Smooth muscle cell (in vitro differentiated cells): ENCODE measurements around the gene ADI1. TPM values are rescaled to one million over a fixed set of nuclear protein-coding genes. Genes with fewer than 3 reads are reported as not detected.

Experiments used
- DNase-seq: peaks from one replicate; lab custom pipeline; 2025; ENCODE audit not compliant: unreplicated experiment; lab: John Stamatoyannopoulos, UW
- H2AFZ ChIP-seq: fragments of 200-600 bp; sonication (generic); 2 replicates; pipeline ENCODE4 v1.6.0; 2016; ENCODE audit warnings: antibody characterized with exemption, low read depth, mild to moderate bottlenecking
- H3F3A ChIP-seq: fragments of 200-600 bp; sonication (generic); 2 replicates; pipeline ENCODE4 v1.6.0; 2017; ENCODE audit warnings: antibody characterized with exemption, low read depth
- H3K27ac ChIP-seq: fragments of 200-600 bp; sonication (generic); 2 replicates; pipeline ENCODE4 v1.5.1; 2016; ENCODE audit warnings: low read depth, mild to moderate bottlenecking
- H3K27me3 ChIP-seq: fragments of 200-600 bp; sonication (generic); 2 replicates; pipeline ENCODE4 v1.6.1; 2016; ENCODE audit warnings: low read depth, mild to moderate bottlenecking
- H3K36me3 ChIP-seq: fragments of 200-600 bp; sonication (generic); 2 replicates; pipeline ENCODE4 v1.5.1; 2016; ENCODE audit warnings: low read depth
- H3K4me1 ChIP-seq: fragments of 200-600 bp; sonication (generic); 2 replicates; pipeline ENCODE4 v1.5.1; 2016; ENCODE audit warnings: low read depth
- H3K4me2 ChIP-seq: fragments of 200-600 bp; sonication (generic); 2 replicates; pipeline ENCODE4 v1.6.0; 2016; ENCODE audit warnings: mild to moderate bottlenecking
- H3K4me3 ChIP-seq: fragments of 200-600 bp; sonication (generic); 2 replicates; pipeline ENCODE4 v1.5.1; 2016; ENCODE audit warnings: mild to moderate bottlenecking
- H3K79me2 ChIP-seq: fragments of 200-600 bp; sonication (generic); 2 replicates; pipeline ENCODE4 v1.6.0; 2016; ENCODE audit warnings: low read depth, mild to moderate bottlenecking
- H3K9ac ChIP-seq: fragments of 200-600 bp; sonication (generic); 2 replicates; pipeline ENCODE4 v1.6.0; 2016; ENCODE audit warnings: low read depth
- H3K9me3 ChIP-seq: fragments of 200-600 bp; sonication (generic); replicated peaks from 2 replicates; pipeline ENCODE4 v1.5.1; 2016; ENCODE audit warnings: low read depth
- H4K20me1 ChIP-seq: fragments of 200-600 bp; sonication (generic); 2 replicates; pipeline ENCODE4 v1.6.0; 2016; ENCODE audit warnings: low read depth
- WGBS: methylation state at CpG from one replicate; pipeline ENCODE4 v1.1.7; 2016; ENCODE audit warnings: low lambda C conversion rate; 5-methylcytosine and 5-hydroxymethylcytosine counted together
- polyA plus RNA-seq: library from polyadenylated mRNA; unstranded; fragments of >200 nt; fragmentation: Nextera tagmentation; extraction: Ambion mirVana; gene quantifications from 2 replicates; pipeline ENCODE4 v1.2.1, GENCODE V29; 2016
- total RNA-seq: library from RNA; depleted of rRNA; stranded (reverse); fragments of >200 nt; gene quantifications from 2 replicates; pipeline ENCODE4 v1.2.3, GENCODE V29; 2014
- TF ChIP-seq, protein P1 (sequence below): fragments of 200-600 bp; sonication (generic); IDR thresholded peaks from 2 replicates; pipeline ENCODE4 v1.5.1; 2017; ENCODE audit warnings: borderline replicate concordance, mild to moderate bottlenecking, antibody characterized with exemption; ENCODE audit not compliant: insufficient read depth, poor library complexity, severe bottlenecking

ADI1 gene
- total and polyA plus RNA-seq, 2 experiments from 2014 or later = 19.0 to 30.9 TPM

DNA sequence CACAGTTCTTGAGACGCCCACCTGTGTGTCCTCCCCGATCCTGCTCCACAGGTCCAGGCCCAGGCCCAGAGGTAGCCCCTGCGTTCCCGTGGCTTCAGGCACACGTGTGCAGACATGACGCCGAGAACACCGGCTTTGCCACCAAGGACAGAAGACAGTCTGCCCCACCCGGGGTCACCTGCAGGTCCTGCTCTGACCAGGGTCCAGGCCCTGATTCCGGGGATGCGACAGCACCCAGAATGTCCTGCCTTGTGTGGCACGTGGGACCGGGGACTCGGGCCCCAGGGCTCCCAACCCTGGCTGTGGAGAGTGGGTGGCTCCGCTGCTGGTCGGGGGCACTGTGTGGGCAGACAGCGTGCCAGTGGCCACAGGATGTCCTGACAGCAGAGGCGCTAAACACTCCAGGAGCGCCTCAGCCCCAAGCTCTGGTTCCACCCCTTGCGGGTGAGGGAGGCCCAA is 36.9 kb downstream of the ADI1 start:
- Histone ChIP-seq H3K9ac (no peak overlapping the region), H3K4me3 (no peak overlapping the region), H2AFZ (no peak overlapping the region), H3K9me3 (no peaks in the 10 kb centered on the region), H4K20me1 (no peaks in the 10 kb centered on the region), H3K27me3 (no peaks in the 10 kb centered on the region), H3K4me2 (no peak overlapping the region), H3K4me1 (no peaks in the 10 kb centered on the region), H3K36me3 (no peaks in the 10 kb centered on the region), H3F3A (no peaks in the 10 kb centered on the region), H3K27ac (no peak overlapping the region), H3K79me2 (no peaks in the 10 kb centered on the region)
- no peak for DNase-seq
- TF ChIP-seq, protein P1, sequence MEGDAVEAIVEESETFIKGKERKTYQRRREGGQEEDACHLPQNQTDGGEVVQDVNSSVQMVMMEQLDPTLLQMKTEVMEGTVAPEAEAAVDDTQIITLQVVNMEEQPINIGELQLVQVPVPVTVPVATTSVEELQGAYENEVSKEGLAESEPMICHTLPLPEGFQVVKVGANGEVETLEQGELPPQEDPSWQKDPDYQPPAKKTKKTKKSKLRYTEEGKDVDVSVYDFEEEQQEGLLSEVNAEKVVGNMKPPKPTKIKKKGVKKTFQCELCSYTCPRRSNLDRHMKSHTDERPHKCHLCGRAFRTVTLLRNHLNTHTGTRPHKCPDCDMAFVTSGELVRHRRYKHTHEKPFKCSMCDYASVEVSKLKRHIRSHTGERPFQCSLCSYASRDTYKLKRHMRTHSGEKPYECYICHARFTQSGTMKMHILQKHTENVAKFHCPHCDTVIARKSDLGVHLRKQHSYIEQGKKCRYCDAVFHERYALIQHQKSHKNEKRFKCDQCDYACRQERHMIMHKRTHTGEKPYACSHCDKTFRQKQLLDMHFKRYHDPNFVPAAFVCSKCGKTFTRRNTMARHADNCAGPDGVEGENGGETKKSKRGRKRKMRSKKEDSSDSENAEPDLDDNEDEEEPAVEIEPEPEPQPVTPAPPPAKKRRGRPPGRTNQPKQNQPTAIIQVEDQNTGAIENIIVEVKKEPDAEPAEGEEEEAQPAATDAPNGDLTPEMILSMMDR = no peak
- 96% methylated on average over 20 of the region's 20 CpGs for WGBS

DNA sequence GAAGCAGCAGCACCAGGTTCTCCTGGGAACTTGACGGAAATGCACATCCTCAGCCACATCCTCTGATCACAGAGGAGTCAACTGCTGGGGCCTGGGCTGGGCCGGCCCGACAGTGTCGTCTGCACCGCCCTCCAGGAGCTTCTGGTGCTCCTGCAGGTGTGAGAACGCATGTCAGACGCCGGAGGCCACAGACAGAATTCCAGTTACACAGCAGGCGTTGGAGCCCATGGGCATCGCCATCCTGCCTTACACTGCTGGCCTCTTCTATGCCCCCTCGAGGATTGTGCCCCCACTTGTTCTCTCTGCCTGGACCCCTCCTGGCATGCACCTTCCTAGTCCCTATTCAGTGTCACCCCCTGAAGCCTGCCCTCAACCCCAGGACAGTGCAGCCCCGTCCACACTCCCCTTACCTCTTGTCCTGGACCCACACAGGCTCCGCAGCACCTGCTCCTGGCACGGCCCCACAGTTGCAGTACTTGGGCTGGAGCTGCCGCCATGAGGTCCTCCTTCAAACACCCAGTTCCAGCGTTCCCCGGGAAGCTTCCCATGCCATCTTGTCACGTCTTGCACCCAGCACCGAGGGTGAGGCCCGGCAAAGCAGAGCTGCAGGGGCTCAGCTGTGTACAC is 37.5 kb downstream of the ADI1 start:
- DNase-seq = no peak
- no peaks in the 10 kb centered on the region for H3K36me3 ChIP-seq
- no peak overlapping the region for H3K9ac ChIP-seq
- H3K27ac ChIP-seq = no peak overlapping the region
- H4K20me1 ChIP-seq = no peaks in the 10 kb centered on the region
- no peak overlapping the region for H2AFZ ChIP-seq
- no peaks in the 10 kb centered on the region for H3K4me1 ChIP-seq
- no peak overlapping the region for H3K4me3 ChIP-seq
- H3F3A ChIP-seq = no peaks in the 10 kb centered on the region
- H3K27me3 ChIP-seq = no peaks in the 10 kb centered on the region
- WGBS = 96% methylated on average over 20 of the region's 20 CpGs
- TF ChIP-seq, protein P1 = no peak
- H3K79me2 ChIP-seq = no peaks in the 10 kb centered on the region
- H3K9me3 ChIP-seq = no peaks in the 10 kb centered on the region
- no peak overlapping the region for H3K4me2 ChIP-seq

GRCh38 chr2:3481011-3481400 is 38.3 kb downstream of the ADI1 start:
- TF ChIP-seq, protein P1 = no peak
- Histone ChIP-seq H3K79me2 (no peaks in the 10 kb centered on the region), H3K27me3 (no peaks in the 10 kb centered on the region), H3K27ac (no peak overlapping the region), H3K4me1 (no peaks in the 10 kb centered on the region), H4K20me1 (no peaks in the 10 kb centered on the region), H3K4me3 (no peak overlapping the region), H3K9ac (no peak overlapping the region), H3K36me3 (no peaks in the 10 kb centered on the region), H3K9me3 (no peaks in the 10 kb centered on the region), H3K4me2 (no peak overlapping the region), H3F3A (no peaks in the 10 kb centered on the region), H2AFZ (no peak overlapping the region)
- 97% methylated on average over 5 of the region's 5 CpGs for WGBS
- DNase-seq = no peak
